H4 (cell line): ENCODE measurements around the gene PSAPL1. TPM values are rescaled to one million over a fixed set of nuclear protein-coding genes. Genes with fewer than 3 reads are reported as not detected.

Experiments
- DNase-seq: peaks from one replicate; pipeline ENCODE4 v3.0.0-alpha.2; 2015; ENCODE audit warnings: low spot score
- total RNA-seq: library from RNA; depleted of rRNA; stranded (reverse); fragments of >200 nt; shearing (Covaris generic); gene quantifications from 2 replicates; pipeline ENCODE4 v1.2.3, GENCODE V29; 2014

The PSAPL1 gene
- total RNA-seq, 1 experiment from 2014 or later = not detected

- DNase-seq = no peak
These were observed 14.6 kb downstream of the PSAPL1 start for GRCh38 chr4:7419961-7420660.

- no peak for DNase-seq
These were observed 16.4 kb downstream of the PSAPL1 start for GRCh38 chr4:7418131-7418943.

GRCh38 chr4:7417639-7418038, 17.1 kb downstream of the PSAPL1 start:
- no peak for DNase-seq

- no peak for DNase-seq
These were observed 17.8 kb downstream of the PSAPL1 start for GRCh38 chr4:7416745-7417432.

- DNase-seq = no peak
These were observed 18.6 kb downstream of the PSAPL1 start for GRCh38 chr4:7415927-7416686.

GRCh38 chr4:7414736-7415510, 19.8 kb downstream of the PSAPL1 start:
- DNase-seq = no peak

- no peak for DNase-seq
These were observed 20.7 kb downstream of the PSAPL1 start for GRCh38 chr4:7414046-7414445.

- DNase-seq = no peak
These were observed 22.2 kb downstream of the PSAPL1 start for GRCh38 chr4:7412554-7412912.

GRCh38 chr4:7411896-7412553, 22.7 kb downstream of the PSAPL1 start:
- no peak for DNase-seq

- no peak for DNase-seq
These were observed 23.2 kb downstream of the PSAPL1 start for GRCh38 chr4:7411491-7411890.

GRCh38 chr4:7410446-7410845, 24.3 kb downstream of the PSAPL1 start:
- DNase-seq = no peak

GRCh38 chr4:7408166-7408565, 26.6 kb downstream of the PSAPL1 start:
- no peak for DNase-seq

- DNase-seq = no peak
These were observed 31.7 kb downstream of the PSAPL1 start for GRCh38 chr4:7403001-7403400.

- no peak for DNase-seq
These were observed 32.2 kb downstream of the PSAPL1 start for GRCh38 chr4:7402526-7402925.

GRCh38 chr4:7400671-7401298, 33.9 kb downstream of the PSAPL1 start:
- DNase-seq = no peak

- no peak for DNase-seq
These were observed 35.1 kb downstream of the PSAPL1 start for GRCh38 chr4:7399440-7400234.

- DNase-seq = no peak
These were observed 35.8 kb downstream of the PSAPL1 start for GRCh38 chr4:7398788-7399439.

- peak; percentile 76 for DNase-seq
These were observed 36.7 kb downstream of the PSAPL1 start for GRCh38 chr4:7398104-7398423.
